WERI-Rb-1 (cell line): ENCODE data around the gene CFAP57.

Experiments used
- DNase-seq: peaks from one replicate; pipeline ENCODE4 v3.0.0-alpha.2; 2020
- H3K27ac ChIP-seq: fragments of 250-450 bp; sonication (Bioruptor Pico); 2 replicates; pipeline ENCODE4 v1.5.1; 2020; ENCODE audit warnings: mild to moderate bottlenecking, moderate library complexity
- H3K27me3 ChIP-seq: fragments of 250-450 bp; sonication (Bioruptor Pico); 2 replicates; pipeline ENCODE4 v1.5.1; 2021; ENCODE audit warnings: mild to moderate bottlenecking, low read depth, moderate library complexity; ENCODE audit not compliant: insufficient read depth, severe bottlenecking
- H3K36me3 ChIP-seq: fragments of 250-450 bp; sonication (Bioruptor Pico); 2 replicates; pipeline ENCODE4 v1.5.1; 2020; ENCODE audit warnings: mild to moderate bottlenecking, moderate library complexity
- H3K4me3 ChIP-seq: 2 replicates; pipeline ENCODE4 v1.5.1; 2011; ENCODE audit warnings: low read depth, mild to moderate bottlenecking, control low read depth, low read length
- H3K9me3 ChIP-seq: fragments of 250-450 bp; sonication (Bioruptor Pico); 2 replicates; pipeline ENCODE4 v1.5.1; 2021; ENCODE audit warnings: mild to moderate bottlenecking, moderate library complexity; ENCODE audit not compliant: severe bottlenecking
- TF ChIP-seq, protein P1 (sequence below): IDR thresholded peaks from 2 replicates; pipeline ENCODE4 v1.5.1; 2011; ENCODE audit warnings: low read depth, mild to moderate bottlenecking, control low read depth, inconsistent platforms, low read length

The CFAP57 gene

GRCh38 chr1:43288785-43289706 lies 116.9 kb downstream of the CFAP57 start:
- DNase-seq: no peak
- Histone ChIP-seq H3K27me3 (no peaks in the 10 kb centered on the region), H3K4me3 (no peak overlapping the region), H3K9me3 (no peaks in the 10 kb centered on the region), H3K27ac (no peak overlapping the region), H3K36me3 (no peaks in the 10 kb centered on the region)
- TF ChIP-seq, protein P1, sequence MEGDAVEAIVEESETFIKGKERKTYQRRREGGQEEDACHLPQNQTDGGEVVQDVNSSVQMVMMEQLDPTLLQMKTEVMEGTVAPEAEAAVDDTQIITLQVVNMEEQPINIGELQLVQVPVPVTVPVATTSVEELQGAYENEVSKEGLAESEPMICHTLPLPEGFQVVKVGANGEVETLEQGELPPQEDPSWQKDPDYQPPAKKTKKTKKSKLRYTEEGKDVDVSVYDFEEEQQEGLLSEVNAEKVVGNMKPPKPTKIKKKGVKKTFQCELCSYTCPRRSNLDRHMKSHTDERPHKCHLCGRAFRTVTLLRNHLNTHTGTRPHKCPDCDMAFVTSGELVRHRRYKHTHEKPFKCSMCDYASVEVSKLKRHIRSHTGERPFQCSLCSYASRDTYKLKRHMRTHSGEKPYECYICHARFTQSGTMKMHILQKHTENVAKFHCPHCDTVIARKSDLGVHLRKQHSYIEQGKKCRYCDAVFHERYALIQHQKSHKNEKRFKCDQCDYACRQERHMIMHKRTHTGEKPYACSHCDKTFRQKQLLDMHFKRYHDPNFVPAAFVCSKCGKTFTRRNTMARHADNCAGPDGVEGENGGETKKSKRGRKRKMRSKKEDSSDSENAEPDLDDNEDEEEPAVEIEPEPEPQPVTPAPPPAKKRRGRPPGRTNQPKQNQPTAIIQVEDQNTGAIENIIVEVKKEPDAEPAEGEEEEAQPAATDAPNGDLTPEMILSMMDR: no peak

DNA sequence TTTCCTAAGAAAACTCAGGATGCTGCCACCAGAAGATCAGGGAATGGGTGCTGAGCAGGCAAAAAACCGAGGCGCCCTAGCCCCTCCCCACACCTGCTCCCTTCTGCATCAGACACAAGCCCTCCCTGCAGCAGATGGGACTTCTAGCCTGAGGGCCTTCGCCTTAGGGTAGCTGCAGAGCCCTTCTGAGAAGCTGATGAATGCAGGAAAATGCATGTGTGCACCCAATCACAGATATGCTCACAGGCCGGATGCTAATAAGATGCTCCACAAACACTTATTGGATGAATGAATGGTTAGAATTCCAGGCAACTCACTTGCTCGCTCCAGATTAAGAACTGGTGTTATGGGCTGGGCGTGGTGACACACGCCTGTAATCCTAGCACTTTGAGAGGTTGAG lies 120.1 kb downstream of the CFAP57 start:
- Histone ChIP-seq H3K4me3 (no peak overlapping the region), H3K36me3 (no peaks in the 10 kb centered on the region), H3K27me3 (no peaks in the 10 kb centered on the region), H3K9me3 (no peaks in the 10 kb centered on the region), H3K27ac (no peak overlapping the region)
- TF ChIP-seq, protein P1: no peak
- DNase-seq: peak; percentile 61

DNA sequence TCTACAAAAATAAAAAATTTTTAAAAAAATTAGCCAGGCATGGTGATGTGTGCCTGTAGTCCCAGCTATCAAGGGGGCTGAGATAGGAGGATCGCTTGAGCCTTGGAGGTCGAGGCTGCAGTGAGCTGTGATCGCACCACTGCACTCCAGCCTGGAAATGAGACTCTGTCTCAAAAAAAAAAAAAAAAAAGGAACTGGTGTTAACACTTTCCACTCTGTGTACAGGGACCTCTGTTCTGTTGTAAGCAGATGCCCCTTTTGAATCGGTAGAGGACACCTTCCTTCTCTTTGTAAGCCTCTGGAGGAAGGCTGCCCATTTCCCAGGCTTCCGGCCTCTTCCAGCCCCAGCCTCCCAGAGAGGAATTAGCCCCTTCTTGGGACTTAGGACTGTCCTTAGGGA lies 120.5 kb downstream of the CFAP57 start:
- Histone ChIP-seq H3K27me3 (no peaks in the 10 kb centered on the region), H3K27ac (no peak overlapping the region), H3K36me3 (no peaks in the 10 kb centered on the region), H3K9me3 (no peaks in the 10 kb centered on the region), H3K4me3 (no peak overlapping the region)
- no peak for DNase-seq
- TF ChIP-seq, protein P1: no peak

DNA sequence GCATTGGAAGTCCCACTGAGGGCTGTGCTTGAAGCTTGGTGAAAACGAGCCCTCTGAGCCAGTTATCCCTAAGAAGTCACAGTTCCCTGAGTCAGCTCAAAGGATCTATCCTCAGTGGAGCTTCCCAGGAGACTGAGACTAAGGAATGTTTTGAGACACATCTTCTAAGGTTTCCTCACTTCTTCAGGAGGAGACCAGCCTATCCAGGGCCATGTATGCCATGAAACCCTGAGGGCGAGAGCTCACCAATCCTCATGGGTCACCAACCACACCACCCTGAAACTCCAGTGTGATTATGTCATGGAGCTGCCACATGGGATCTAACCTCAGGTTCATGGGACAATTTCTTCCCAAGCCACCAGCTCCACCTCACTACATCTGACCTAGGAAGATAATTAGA lies 121.0 kb downstream of the CFAP57 start:
- Histone ChIP-seq H3K27ac (no peak overlapping the region), H3K27me3 (no peaks in the 10 kb centered on the region), H3K9me3 (no peaks in the 10 kb centered on the region), H3K36me3 (no peaks in the 10 kb centered on the region), H3K4me3 (no peak overlapping the region)
- DNase-seq: no peak
- TF ChIP-seq, protein P1: no peak

- Histone ChIP-seq H3K27ac (no peak overlapping the region), H3K27me3 (no peaks in the 10 kb centered on the region)
- TF ChIP-seq, protein P1: no peak
Observed at GRCh38 chr1:43293896-43294760, 122.0 kb downstream of the CFAP57 start.

More at GRCh38 chr1:43293896-43294760, 122.0 kb downstream of the CFAP57 start:
- Histone ChIP-seq H3K4me3 (no peak overlapping the region), H3K9me3 (no peaks in the 10 kb centered on the region), H3K36me3 (no peaks in the 10 kb centered on the region)
- no peak for DNase-seq
